Astrocyte of the spinal cord (primary cell): Measurements from ENCODE around the gene IQSEC3.

Experiments
- DNase-seq: peaks from one replicate; pipeline ENCODE4 v3.0.0; 2011; ENCODE audit warnings: low read depth, low spot score
- H3K4me3 ChIP-seq: 2 replicates; pipeline ENCODE4 v1.5.1; 2011; ENCODE audit warnings: low read depth, mild to moderate bottlenecking, low read length, moderate library complexity
- CTCF ChIP-seq: IDR thresholded peaks from 2 replicates; pipeline ENCODE4 v1.5.1; 2012; ENCODE audit warnings: low read depth, mild to moderate bottlenecking, low read length, inconsistent platforms
- in situ Hi-C: cut with HindIII; loops from 2 replicates; pipeline ENCODE4 v1.10.0; 2017; ENCODE audit warnings: low sequenced_read_pairs

The IQSEC3 gene

GRCh38 chr12:120951-121350, 54.4 kb downstream of the IQSEC3 start:
- in situ Hi-C loops = no loop called here
- no peak for DNase-seq
- H3K4me3 ChIP-seq = no peak overlapping the region
- no peak for TF ChIP-seq CTCF

GRCh38 chr12:121647-122046, 55.1 kb downstream of the IQSEC3 start:
- no peak for DNase-seq
- TF ChIP-seq CTCF = no peak
- no peak overlapping the region for H3K4me3 ChIP-seq
- in situ Hi-C loops = no loop called here

- in situ Hi-C loops = no loop called here
- TF ChIP-seq CTCF = no peak
- DNase-seq = no peak
- H3K4me3 ChIP-seq = no peak overlapping the region
These were observed 58.5 kb downstream of the IQSEC3 start for GRCh38 chr12:125075-125474.

DNA sequence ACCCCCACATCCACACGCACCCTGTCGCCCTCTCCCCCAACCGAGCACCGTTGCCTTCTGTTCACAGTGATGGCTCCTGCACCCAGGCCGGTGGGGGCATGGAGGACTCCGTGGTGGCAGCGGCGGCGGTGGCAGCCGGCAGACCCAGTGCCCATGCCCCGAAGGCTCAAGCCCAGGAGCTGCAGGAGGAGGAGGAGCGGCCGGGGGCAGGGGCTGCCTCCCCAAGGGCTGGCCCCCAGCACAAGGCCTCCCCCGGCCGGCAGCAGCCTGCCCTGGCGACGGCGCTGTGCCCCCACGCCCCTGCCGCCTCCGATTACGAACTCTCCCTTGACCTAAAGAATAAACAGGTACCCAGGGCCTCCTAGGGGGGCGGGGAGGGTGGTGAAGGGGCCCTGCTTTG, 59.0 kb downstream of the IQSEC3 start:
- no peak for DNase-seq
- H3K4me3 ChIP-seq = no peak overlapping the region
- TF ChIP-seq CTCF = no peak
- in situ Hi-C loops = no loop called here

GRCh38 chr12:128079-128478, 61.5 kb downstream of the IQSEC3 start:
- no peak for DNase-seq
- TF ChIP-seq CTCF = no peak
- in situ Hi-C loops = no loop called here
- H3K4me3 ChIP-seq = no peak overlapping the region

DNA sequence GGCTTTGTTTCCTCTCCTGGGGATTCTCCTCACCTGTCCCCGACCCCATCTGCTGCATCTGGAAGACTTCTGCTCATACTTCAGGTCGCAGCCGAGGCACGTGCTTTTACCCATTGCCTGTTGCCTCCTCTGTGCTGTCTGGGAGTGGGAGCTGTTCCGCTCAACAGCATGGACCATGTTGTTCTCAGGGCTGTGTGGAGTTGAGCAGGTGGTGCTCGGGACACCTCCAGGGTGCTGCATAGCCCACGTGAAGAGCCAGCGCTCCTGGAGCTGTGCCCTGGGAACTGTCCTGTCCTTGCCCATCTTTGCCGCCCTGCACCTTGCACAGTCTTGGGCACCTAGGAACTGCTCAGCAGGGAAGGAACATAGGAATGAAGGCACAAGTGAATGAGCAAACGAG, 62.4 kb downstream of the IQSEC3 start:
- TF ChIP-seq CTCF = no peak
- in situ Hi-C loops = no loop called here
- DNase-seq = no peak
- H3K4me3 ChIP-seq = no peak overlapping the region

GRCh38 chr12:130519-130918, 64.0 kb downstream of the IQSEC3 start:
- no peak for DNase-seq
- H3K4me3 ChIP-seq = no peak overlapping the region
- in situ Hi-C loops = no loop called here
- TF ChIP-seq CTCF = no peak
